Calu3 (cell line): Measurements from ENCODE around the gene CPED1. TPM values are rescaled to one million over a fixed set of nuclear protein-coding genes. Genes with fewer than 3 reads are reported as not detected.
"Not testable (repeated sequence)": the region's sequence is repeated elsewhere in the genome, so short reads cannot be mapped to it uniquely, and the experiment has no call there.

ENCODE experiments used
- BruUV-seq: library from RNA; stranded (reverse); fragments of 400-500 nt; replicated peaks from 2 replicates; lab custom pipeline; 2021; lab: Mats Ljungman, UMichigan
- CTCF ChIA-PET: fragments of 300-600 bp; sonication (Branson Sonifier 250); formaldehyde crosslinking; loops from one replicate; lab custom pipeline; 2022; ENCODE audit warnings: antibody characterized with exemption; lab: Charles Lee
- DNase-seq: peaks from one replicate; pipeline ENCODE4 v3.0.0; 2022
- H3K27ac Mint-ChIP-seq: one replicate; pipeline ENCODE4 v1.8.0; 2022; ENCODE audit warnings: mixed read lengths; ENCODE audit not compliant: unreplicated experiment
- H3K27me3 Mint-ChIP-seq: one replicate; pipeline ENCODE4 v1.8.0; 2022; ENCODE audit warnings: mixed read lengths; ENCODE audit not compliant: unreplicated experiment
- H3K36me3 Mint-ChIP-seq: one replicate; pipeline ENCODE4 v1.8.0; 2022; ENCODE audit warnings: mild to moderate bottlenecking, moderate library complexity, mixed read lengths; ENCODE audit not compliant: insufficient read depth, unreplicated experiment
- H3K4me1 Mint-ChIP-seq: one replicate; pipeline ENCODE4 v1.8.0; 2022; ENCODE audit warnings: mild to moderate bottlenecking, low read depth, mixed read lengths; ENCODE audit not compliant: unreplicated experiment
- H3K4me3 Mint-ChIP-seq: one replicate; pipeline ENCODE4 v1.8.0; 2022; ENCODE audit warnings: mild to moderate bottlenecking, low read depth, moderate library complexity, mixed read lengths; ENCODE audit not compliant: unreplicated experiment
- H3K9me3 Mint-ChIP-seq: one replicate; pipeline ENCODE4 v1.8.0; 2022; ENCODE audit warnings: low read depth, mixed read lengths; ENCODE audit not compliant: unreplicated experiment
- intact Hi-C: fragments of 100-400 bp; cut with micrococcal nuclease; formaldehyde crosslinking; loops from one replicate; pipeline ENCODE4 v1.10.0; 2022; ENCODE audit not compliant: unreplicated experiment
- total RNA-seq: library from RNA; stranded (reverse); gene quantifications from 2 replicates; pipeline ENCODE4 v1.2.3, GENCODE V29; 2022
- TF ChIP-seq, protein P1 (sequence below): fragments of 200-600 bp; IDR thresholded peaks from one replicate; pipeline ENCODE4 v1.8.0; 2022; ENCODE audit warnings: antibody characterized with exemption; ENCODE audit not compliant: unreplicated experiment

CPED1 gene
- total RNA-seq, 1 experiment from 2014 or later = 0.24 TPM

DNA sequence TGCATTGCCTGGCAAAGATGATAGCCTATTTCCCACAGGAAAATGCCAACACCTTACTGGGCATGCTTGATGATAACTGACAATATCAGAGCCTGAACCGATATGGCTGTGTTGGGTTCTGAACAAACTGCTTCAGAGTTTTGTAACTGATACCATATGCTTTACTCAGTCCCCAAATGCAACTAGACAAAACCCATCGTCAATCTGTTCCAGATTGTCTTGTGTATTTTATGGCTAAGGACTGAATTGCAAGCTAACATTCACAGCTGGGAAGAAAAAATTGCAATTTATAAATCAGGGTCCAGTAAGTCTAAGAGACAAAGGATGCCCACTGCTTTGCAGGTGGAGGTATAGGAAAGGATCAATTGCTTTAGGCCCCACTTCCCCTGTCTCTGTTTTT is 223.5 kb downstream of the CPED1 start:
- Mint-ChIP-seq H3K9me3 (peaks cover 2% of the 10 kb centered on the region), H3K4me3 (no peak overlapping the region), H3K4me1 (no peaks in the 10 kb centered on the region), H3K27ac (no peak overlapping the region), H3K36me3 (no peaks in the 10 kb centered on the region), H3K27me3 (no peaks in the 10 kb centered on the region)
- DNase-seq = no peak
- TF ChIP-seq, protein P1, sequence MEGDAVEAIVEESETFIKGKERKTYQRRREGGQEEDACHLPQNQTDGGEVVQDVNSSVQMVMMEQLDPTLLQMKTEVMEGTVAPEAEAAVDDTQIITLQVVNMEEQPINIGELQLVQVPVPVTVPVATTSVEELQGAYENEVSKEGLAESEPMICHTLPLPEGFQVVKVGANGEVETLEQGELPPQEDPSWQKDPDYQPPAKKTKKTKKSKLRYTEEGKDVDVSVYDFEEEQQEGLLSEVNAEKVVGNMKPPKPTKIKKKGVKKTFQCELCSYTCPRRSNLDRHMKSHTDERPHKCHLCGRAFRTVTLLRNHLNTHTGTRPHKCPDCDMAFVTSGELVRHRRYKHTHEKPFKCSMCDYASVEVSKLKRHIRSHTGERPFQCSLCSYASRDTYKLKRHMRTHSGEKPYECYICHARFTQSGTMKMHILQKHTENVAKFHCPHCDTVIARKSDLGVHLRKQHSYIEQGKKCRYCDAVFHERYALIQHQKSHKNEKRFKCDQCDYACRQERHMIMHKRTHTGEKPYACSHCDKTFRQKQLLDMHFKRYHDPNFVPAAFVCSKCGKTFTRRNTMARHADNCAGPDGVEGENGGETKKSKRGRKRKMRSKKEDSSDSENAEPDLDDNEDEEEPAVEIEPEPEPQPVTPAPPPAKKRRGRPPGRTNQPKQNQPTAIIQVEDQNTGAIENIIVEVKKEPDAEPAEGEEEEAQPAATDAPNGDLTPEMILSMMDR = no peak
- no TSS peak for BruUV-seq
- intact Hi-C loops = no loop called here
- CTCF ChIA-PET = no interaction called here

DNA sequence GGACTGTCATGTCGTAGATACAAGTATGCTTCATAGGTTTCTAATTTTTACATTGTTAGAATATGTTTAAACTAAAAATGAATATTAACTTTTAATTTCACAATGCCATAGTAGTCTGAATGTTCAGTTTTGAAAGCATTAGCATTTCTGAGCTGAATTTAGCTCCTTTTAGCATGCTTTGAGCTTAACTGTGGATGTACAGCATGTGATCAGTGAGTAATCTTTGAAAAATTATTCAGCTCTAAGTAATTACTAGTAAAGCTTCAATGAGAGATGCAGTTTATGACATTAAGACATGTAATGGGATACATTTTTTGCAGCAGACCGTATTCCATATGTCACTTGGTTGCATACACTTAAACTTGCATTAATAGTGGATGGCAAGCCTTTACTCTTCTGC is 226.1 kb downstream of the CPED1 start:
- H3K36me3 Mint-ChIP-seq = no peaks in the 10 kb centered on the region
- no peak for DNase-seq
- no peaks in the 10 kb centered on the region for H3K4me1 Mint-ChIP-seq
- intact Hi-C loops = no loop called here
- H3K27me3 Mint-ChIP-seq = no peaks in the 10 kb centered on the region
- H3K9me3 Mint-ChIP-seq = peaks cover 2% of the 10 kb centered on the region
- CTCF ChIA-PET = no interaction called here
- no peak overlapping the region for H3K27ac Mint-ChIP-seq
- TF ChIP-seq, protein P1 = no peak
- H3K4me3 Mint-ChIP-seq = no peak overlapping the region
- BruUV-seq = no TSS peak

DNA sequence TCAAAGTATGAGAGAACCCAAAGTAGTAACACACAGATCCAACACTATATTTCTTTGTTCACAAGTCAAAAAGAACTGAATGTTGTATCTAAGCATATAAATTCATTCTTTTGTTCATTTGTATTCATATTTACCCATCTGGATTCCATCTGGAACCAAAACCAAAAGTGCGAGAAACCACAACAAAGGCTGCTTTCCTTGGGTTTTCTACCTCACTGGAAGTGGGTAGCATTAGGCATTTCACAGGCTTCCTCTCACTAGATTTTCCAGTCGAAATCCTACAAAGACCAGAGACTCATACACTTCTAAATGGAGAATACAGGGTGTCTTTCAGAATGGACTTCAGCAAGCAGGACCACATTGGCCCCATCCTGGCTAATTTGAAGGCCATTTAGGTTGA is 230.5 kb downstream of the CPED1 start:
- H3K4me3 Mint-ChIP-seq = no peak overlapping the region
- BruUV-seq = no TSS peak
- peaks cover 2% of the 10 kb centered on the region for H3K9me3 Mint-ChIP-seq
- CTCF ChIA-PET = no interaction called here
- H3K4me1 Mint-ChIP-seq = no peaks in the 10 kb centered on the region
- no peaks in the 10 kb centered on the region for H3K36me3 Mint-ChIP-seq
- no peaks in the 10 kb centered on the region for H3K27me3 Mint-ChIP-seq
- no peak for DNase-seq
- intact Hi-C loops = no loop called here
- H3K27ac Mint-ChIP-seq = no peak overlapping the region
- TF ChIP-seq, protein P1 = no peak

DNA sequence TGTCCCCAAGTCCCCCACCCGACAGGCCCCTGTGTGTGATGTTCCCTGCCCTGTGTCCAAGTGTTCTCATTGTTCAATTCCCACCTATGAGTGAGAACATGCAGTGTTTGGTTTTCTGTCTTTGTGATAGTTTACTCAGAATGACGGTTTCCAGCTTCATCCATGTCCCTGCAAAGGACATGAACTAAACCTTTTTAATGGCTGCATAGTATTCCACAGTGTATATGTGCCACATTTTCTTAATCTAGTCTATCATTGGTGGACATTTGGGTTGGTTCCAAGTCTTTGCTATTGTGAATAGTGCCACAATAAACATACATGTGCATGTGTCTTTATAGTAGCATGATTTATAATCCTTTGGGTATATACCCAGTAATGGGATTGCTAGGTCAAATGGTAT is 232.6 kb downstream of the CPED1 start:
- H3K4me3 Mint-ChIP-seq, BruUV-seq, CTCF ChIA-PET, H3K9me3 Mint-ChIP-seq, H3K27me3 Mint-ChIP-seq, DNase-seq, H3K27ac Mint-ChIP-seq, H3K4me1 Mint-ChIP-seq, intact Hi-C loops, H3K36me3 Mint-ChIP-seq: not testable (repeated sequence)

DNA sequence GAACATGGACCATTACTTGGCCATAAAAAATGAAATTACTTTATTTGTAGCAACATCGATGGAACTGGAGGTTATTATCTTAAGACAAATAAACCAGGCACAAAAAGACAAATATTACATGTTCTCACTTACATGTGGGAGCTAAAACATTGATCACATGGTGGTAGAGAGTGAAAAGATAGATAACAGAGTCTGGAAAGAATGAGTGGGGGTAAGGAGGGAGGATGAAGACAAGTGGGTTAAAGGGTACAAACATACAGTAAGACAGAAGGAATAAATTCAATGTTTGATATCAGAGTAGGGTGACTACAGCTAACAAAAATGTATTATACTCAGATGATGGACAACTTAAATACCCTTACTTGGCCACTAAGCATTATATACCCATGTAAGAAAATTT is 240.3 kb downstream of the CPED1 start:
- peaks cover 19% of the 10 kb centered on the region for H3K27me3 Mint-ChIP-seq
- intact Hi-C loops = no loop called here
- CTCF ChIA-PET = interaction anchor here (0.7 kb wide), 1 partner anchor 783 kb away, joined by 5 read pairs; no protein-coding TSS in a partner anchor

More for the DNA sequence above, 240.3 kb downstream of the CPED1 start:
- no TSS peak for BruUV-seq
- Mint-ChIP-seq H3K4me1 (no peaks in the 10 kb centered on the region), H3K36me3 (no peaks in the 10 kb centered on the region), H3K4me3 (no peak overlapping the region), H3K9me3 (no peaks in the 10 kb centered on the region), H3K27ac (no peak overlapping the region)
- TF ChIP-seq, protein P1 = no peak
- DNase-seq = no peak
